Liver (tissue), 3 donors: ENCODE measurements around the gene SIL1.

Experiments
- HNF4G ChIP-seq: IDR thresholded peaks from 2 replicates; pipeline ENCODE4 v1.6.1; 2016; ENCODE audit warnings: antibody characterized with exemption
- MAX ChIP-seq: IDR thresholded peaks from 2 replicates; pipeline ENCODE4 v1.6.1; 2016; ENCODE audit warnings: antibody characterized with exemption
- YY1 ChIP-seq: IDR thresholded peaks from 2 replicates; pipeline ENCODE4 v1.6.1; 2016; ENCODE audit warnings: antibody characterized with exemption, mild to moderate bottlenecking
- TF ChIP-seq, protein P1 (sequence below): fragments of 150-350 bp; IDR thresholded peaks from 2 replicates; pipeline ENCODE4 v1.5.1; 2017; ENCODE audit warnings: improper control_type of control experiment, low read depth, low read length; ENCODE audit not compliant: missing input control
- donor health status: healthy.
- donor health status: healthy.

DNA sequence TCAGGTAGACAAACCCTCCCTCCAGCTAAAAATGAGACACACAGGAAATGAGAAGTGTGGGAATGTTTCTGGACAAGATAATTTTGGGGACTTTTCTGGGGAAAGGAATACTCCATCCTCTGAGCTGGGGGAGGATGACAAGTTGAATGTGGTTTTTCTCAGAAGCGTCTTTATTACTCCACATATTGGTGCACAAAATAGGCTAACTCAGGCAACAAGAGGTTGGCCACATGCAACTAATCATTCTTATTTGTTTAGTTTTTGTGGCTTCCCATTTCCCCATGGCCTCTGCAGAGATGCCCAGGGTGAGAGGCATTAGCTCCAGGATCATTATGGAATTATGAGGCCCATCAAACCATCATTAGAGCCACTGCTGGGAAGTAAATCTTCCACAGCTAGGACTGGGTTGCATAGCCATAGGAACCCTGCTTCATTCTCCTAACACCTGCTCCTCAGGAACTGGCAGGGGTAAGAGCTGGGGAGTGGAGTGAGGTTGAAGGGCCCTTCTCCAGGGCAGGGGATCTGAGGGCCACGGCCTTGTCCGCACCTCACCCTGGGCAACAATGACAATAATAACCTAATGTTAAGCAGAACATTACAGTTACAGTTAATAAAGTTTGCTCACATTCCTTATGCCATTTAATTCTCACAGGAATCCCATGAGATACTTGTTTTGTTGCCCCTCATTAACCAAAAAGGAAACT is 9.3 kb upstream of the SIL1 start:
- TF ChIP-seq MAX (no peak), YY1 (no peak), HNF4G (no peak)
- TF ChIP-seq, protein P1, sequence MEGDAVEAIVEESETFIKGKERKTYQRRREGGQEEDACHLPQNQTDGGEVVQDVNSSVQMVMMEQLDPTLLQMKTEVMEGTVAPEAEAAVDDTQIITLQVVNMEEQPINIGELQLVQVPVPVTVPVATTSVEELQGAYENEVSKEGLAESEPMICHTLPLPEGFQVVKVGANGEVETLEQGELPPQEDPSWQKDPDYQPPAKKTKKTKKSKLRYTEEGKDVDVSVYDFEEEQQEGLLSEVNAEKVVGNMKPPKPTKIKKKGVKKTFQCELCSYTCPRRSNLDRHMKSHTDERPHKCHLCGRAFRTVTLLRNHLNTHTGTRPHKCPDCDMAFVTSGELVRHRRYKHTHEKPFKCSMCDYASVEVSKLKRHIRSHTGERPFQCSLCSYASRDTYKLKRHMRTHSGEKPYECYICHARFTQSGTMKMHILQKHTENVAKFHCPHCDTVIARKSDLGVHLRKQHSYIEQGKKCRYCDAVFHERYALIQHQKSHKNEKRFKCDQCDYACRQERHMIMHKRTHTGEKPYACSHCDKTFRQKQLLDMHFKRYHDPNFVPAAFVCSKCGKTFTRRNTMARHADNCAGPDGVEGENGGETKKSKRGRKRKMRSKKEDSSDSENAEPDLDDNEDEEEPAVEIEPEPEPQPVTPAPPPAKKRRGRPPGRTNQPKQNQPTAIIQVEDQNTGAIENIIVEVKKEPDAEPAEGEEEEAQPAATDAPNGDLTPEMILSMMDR = no peak
